GM21786 (cell line): ENCODE data around the gene ANKH.
"Not testable (repeated sequence)": the region's sequence is repeated elsewhere in the genome, so short reads cannot be mapped to it uniquely, and the experiment has no call there.

Experiments
- ATAC-seq: cut with Tn5 transposase; IDR thresholded peaks from one replicate; pipeline ENCODE4 v1.9.1; 2021; ENCODE audit not compliant: unreplicated experiment

Gene ANKH

GRCh38 chr5:14797385-14797784 is 74.2 kb downstream of the ANKH start:
- ATAC-seq = not testable (repeated sequence)

- ATAC-seq = no peak
Measured at GRCh38 chr5:14794583-14795230, 76.9 kb downstream of the ANKH start.

GRCh38 chr5:14793851-14794250 is 77.7 kb downstream of the ANKH start:
- no peak for ATAC-seq

- no peak for ATAC-seq
Measured at GRCh38 chr5:14790911-14791310, 80.7 kb downstream of the ANKH start.

GRCh38 chr5:14790220-14790619 is 81.4 kb downstream of the ANKH start:
- ATAC-seq = no peak

GRCh38 chr5:14787801-14788579 is 83.6 kb downstream of the ANKH start:
- ATAC-seq = no peak

- no peak for ATAC-seq
Measured at GRCh38 chr5:14783691-14784090, 87.9 kb downstream of the ANKH start.

GRCh38 chr5:14782591-14782990 is 89.0 kb downstream of the ANKH start:
- no peak for ATAC-seq

GRCh38 chr5:14781106-14781505 is 90.5 kb downstream of the ANKH start:
- ATAC-seq = no peak

GRCh38 chr5:14779975-14780374 is 91.6 kb downstream of the ANKH start:
- no peak for ATAC-seq

GRCh38 chr5:14778792-14779070 is 92.8 kb downstream of the ANKH start:
- ATAC-seq = no peak

- no peak for ATAC-seq
Measured at GRCh38 chr5:14777932-14778791, 93.4 kb downstream of the ANKH start.

GRCh38 chr5:14777187-14777586 is 94.4 kb downstream of the ANKH start:
- ATAC-seq = no peak

- ATAC-seq = no peak
Measured at GRCh38 chr5:14776602-14777001, 95.0 kb downstream of the ANKH start.

- no peak for ATAC-seq
Measured at GRCh38 chr5:14775857-14776256, 95.7 kb downstream of the ANKH start.

- ATAC-seq = no peak
Measured at GRCh38 chr5:14773588-14773987, 98.0 kb downstream of the ANKH start.

GRCh38 chr5:14771972-14772371 is 99.6 kb downstream of the ANKH start:
- ATAC-seq = no peak

- no peak for ATAC-seq
Measured at GRCh38 chr5:14771189-14771588, 100.4 kb downstream of the ANKH start.

GRCh38 chr5:14768508-14769365 is 102.8 kb downstream of the ANKH start:
- no peak for ATAC-seq

- ATAC-seq = peak; percentile 79
Measured at GRCh38 chr5:14767735-14768507, 103.7 kb downstream of the ANKH start.
